Measurements from ENCODE around the gene CPE. TPM values are rescaled to one million over a fixed set of nuclear protein-coding genes. Genes with fewer than 3 reads are reported as not detected.

CPE gene
- total and polyA plus RNA-seq, 2 of the 4 experiments (the other 2 are of a cell fraction), result 3.6 to 13.5 TPM

DNA sequence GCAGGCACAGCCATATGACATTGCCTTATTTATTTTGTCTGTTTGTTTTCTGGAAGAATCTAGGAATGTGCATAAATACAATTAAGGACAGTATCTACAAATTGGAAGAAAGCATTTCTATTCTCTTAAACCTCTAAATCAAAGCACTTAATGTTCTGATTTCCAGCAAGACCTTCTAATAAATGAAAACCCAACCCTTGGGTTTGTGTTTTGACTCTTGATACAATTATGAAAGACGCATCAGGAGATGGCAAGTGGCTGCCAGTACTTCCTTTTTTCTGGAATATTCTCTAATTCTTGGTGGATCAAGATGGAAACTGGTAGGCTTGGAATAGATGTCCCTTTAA, 437 bp upstream of the CPE start:
- Histone ChIP-seq H4K20me1 (ENCODE audit: insufficient read depth, low read length) (no peaks in the 10 kb centered on the region), H2BK20ac (ENCODE audit: low read depth, low read length) (no peak overlapping the region), H3K27ac (ENCODE audit: insufficient read depth, low read length) (no peak overlapping the region), H3K27me3 (ENCODE audit: control insufficient read depth, insufficient read depth, low read length) (peaks cover 2% of the 10 kb centered on the region; the same call in 1 of the 2 replicates), H4K8ac (ENCODE audit: low read depth in 2 of 2, low read length in 2 of 2) (no peak overlapping the region), H3K9me3 (ENCODE audit: control insufficient read depth, insufficient read depth, low read length) (no peaks in the 10 kb centered on the region), H3K18ac (ENCODE audit: low read depth, low read length) (no peak overlapping the region), H3K4ac (ENCODE audit: low read depth, low read length) (no peak overlapping the region), H3K56ac (ENCODE audit: extremely low read depth, insufficient read depth, low read length) (no peak overlapping the region), H3K14ac (replicated peaks; ENCODE audit: low read depth, low read length) (no peak overlapping the region), H2AK5ac (ENCODE audit: low read depth, low read length) (no peak overlapping the region), H3K9me1 (ENCODE audit: insufficient read depth, low read length) (no peaks in the 10 kb centered on the region), H2BK5ac (ENCODE audit: low read depth, low read length, poor library complexity, severe bottlenecking) (no peak overlapping the region), H3K23ac (ENCODE audit: low read depth, low read length) (0 out of 2 replicates have a peak overlapping the region, but pooled peaks have one; percentile 51), H3K4me2 (ENCODE audit: low read depth, low read length) (peak overlapping the region; percentile 98), H3K36me3 (ENCODE audit: control insufficient read depth, insufficient read depth, low read length) (no peaks in the 10 kb centered on the region), H3K9ac (ENCODE audit: low read depth, low read length) (no peak overlapping the region), H2AK9ac (replicated peaks; ENCODE audit: low read depth, low read length, poor library complexity) (no peak overlapping the region), H3K4me3 (ENCODE audit: insufficient read depth, low read depth, low read length) (peak overlapping the region; percentile 46), H2BK120ac (ENCODE audit: low read depth, low read length) (no peak overlapping the region), H2AFZ (replicated peaks; ENCODE audit: low read length, poor library complexity) (peak overlapping the region; percentile 93), H2BK15ac (ENCODE audit: low read depth, low read length) (no peak overlapping the region), H4K5ac (ENCODE audit: low read depth, low read length) (no peak overlapping the region), H4K91ac (ENCODE audit: insufficient read depth, low read depth, low read length) (no peak overlapping the region), H3K79me1 (ENCODE audit: low read depth in 1 of 2, low read length in 2 of 2) (no peaks in the 10 kb centered on the region), H3K4me1 (ENCODE audit: control insufficient read depth, insufficient read depth, low read length) (no peaks in the 10 kb centered on the region)
- TF ChIP-seq MAZ (IDR thresholded peaks at IDR 0.05; ENCODE audit: borderline replicate concordance, low read depth, low read length) (no peak), MAFK (IDR thresholded peaks at IDR 0.05; ENCODE audit: low read depth, low read length) (no peak), RAD21 (IDR thresholded peaks at IDR 0.05; ENCODE audit: low read length) (no peak), CHD1 (IDR thresholded peaks at IDR 0.05; ENCODE audit: low read depth, low read length) (no peak), FOS (IDR thresholded peaks at IDR 0.05; ENCODE audit: low read depth, low read length) (no peak), NFE2L2 (IDR thresholded peaks at IDR 0.05; ENCODE audit: low read depth, low read length) (no peak), POLR2A (IDR thresholded peaks at IDR 0.05; ENCODE audit: low read depth, low read length) (no peak), MXI1 (IDR thresholded peaks at IDR 0.05; ENCODE audit: borderline replicate concordance, low read depth, low read length) (no peak), SMC3 (IDR thresholded peaks at IDR 0.05; ENCODE audit: low read depth, low read length) (no peak), RCOR1 (IDR thresholded peaks at IDR 0.05; ENCODE audit: insufficient replicate concordance, low read length) (no peak)
- TF ChIP-seq, protein P1, sequence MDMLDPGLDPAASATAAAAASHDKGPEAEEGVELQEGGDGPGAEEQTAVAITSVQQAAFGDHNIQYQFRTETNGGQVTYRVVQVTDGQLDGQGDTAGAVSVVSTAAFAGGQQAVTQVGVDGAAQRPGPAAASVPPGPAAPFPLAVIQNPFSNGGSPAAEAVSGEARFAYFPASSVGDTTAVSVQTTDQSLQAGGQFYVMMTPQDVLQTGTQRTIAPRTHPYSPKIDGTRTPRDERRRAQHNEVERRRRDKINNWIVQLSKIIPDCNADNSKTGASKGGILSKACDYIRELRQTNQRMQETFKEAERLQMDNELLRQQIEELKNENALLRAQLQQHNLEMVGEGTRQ (IDR thresholded peaks at IDR 0.05; ENCODE audit: low read depth, low read length), result no peak
- TF ChIP-seq, protein P2, sequence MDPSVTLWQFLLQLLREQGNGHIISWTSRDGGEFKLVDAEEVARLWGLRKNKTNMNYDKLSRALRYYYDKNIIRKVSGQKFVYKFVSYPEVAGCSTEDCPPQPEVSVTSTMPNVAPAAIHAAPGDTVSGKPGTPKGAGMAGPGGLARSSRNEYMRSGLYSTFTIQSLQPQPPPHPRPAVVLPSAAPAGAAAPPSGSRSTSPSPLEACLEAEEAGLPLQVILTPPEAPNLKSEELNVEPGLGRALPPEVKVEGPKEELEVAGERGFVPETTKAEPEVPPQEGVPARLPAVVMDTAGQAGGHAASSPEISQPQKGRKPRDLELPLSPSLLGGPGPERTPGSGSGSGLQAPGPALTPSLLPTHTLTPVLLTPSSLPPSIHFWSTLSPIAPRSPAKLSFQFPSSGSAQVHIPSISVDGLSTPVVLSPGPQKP (IDR thresholded peaks at IDR 0.05; ENCODE audit: borderline replicate concordance, low read depth, low read length), result no peak
- TF ChIP-seq, protein P3, sequence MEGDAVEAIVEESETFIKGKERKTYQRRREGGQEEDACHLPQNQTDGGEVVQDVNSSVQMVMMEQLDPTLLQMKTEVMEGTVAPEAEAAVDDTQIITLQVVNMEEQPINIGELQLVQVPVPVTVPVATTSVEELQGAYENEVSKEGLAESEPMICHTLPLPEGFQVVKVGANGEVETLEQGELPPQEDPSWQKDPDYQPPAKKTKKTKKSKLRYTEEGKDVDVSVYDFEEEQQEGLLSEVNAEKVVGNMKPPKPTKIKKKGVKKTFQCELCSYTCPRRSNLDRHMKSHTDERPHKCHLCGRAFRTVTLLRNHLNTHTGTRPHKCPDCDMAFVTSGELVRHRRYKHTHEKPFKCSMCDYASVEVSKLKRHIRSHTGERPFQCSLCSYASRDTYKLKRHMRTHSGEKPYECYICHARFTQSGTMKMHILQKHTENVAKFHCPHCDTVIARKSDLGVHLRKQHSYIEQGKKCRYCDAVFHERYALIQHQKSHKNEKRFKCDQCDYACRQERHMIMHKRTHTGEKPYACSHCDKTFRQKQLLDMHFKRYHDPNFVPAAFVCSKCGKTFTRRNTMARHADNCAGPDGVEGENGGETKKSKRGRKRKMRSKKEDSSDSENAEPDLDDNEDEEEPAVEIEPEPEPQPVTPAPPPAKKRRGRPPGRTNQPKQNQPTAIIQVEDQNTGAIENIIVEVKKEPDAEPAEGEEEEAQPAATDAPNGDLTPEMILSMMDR (conservative IDR thresholded peaks at IDR 0.05; ENCODE audit: low read depth, low read length), result no peak
- dilution Hi-C loops (cut with HindIII; ENCODE audit: low sequenced_read_pairs, unreplicated experiment) (no loop called here), in situ Hi-C loops (cut with MboI; ENCODE audit: low sequenced_read_pairs) (no loop called here), intact Hi-C loops (cut with micrococcal nuclease) (loop anchor here (2.0 kb wide), 1 partner anchor 52 kb away; the partner anchor contains the start of gene MSMO1)
- ChIA-PET CTCF (interaction anchor here (0.8 to 1.5 kb wide), 4 partner anchors 11 to 67 kb away, joined by 3 to 6 read pairs (median 4); no protein-coding TSS in a partner anchor), POLR2A (ENCODE audit: unreplicated experiment) (no interaction called here)
- no TSS peak for BruUV-seq (replicated peaks)
- DNase-seq (no peak), ATAC-seq (ENCODE audit: low read depth) (no peak)
- WGBS, 2 experiments (ENCODE audit: extremely low coverage in 2 of 2, insufficient read length in 1 of 2), result no CpG with 5 or more reads among the region's 1 CpG
